HTERT RPE-1 (cell line): Measurements from ENCODE around the gene FBXO36.
"Not testable (repeated sequence)": the region's sequence is repeated elsewhere in the genome, so short reads cannot be mapped to it uniquely, and the experiment has no call there.

Experiments
- in situ Hi-C: fragments of 300-500 bp; cut with MboI; formaldehyde crosslinking; loops from 4 replicates; pipeline ENCODE4 v1.14.3; 2020; ENCODE audit warnings: low sequenced_read_pairs

Gene FBXO36

DNA sequence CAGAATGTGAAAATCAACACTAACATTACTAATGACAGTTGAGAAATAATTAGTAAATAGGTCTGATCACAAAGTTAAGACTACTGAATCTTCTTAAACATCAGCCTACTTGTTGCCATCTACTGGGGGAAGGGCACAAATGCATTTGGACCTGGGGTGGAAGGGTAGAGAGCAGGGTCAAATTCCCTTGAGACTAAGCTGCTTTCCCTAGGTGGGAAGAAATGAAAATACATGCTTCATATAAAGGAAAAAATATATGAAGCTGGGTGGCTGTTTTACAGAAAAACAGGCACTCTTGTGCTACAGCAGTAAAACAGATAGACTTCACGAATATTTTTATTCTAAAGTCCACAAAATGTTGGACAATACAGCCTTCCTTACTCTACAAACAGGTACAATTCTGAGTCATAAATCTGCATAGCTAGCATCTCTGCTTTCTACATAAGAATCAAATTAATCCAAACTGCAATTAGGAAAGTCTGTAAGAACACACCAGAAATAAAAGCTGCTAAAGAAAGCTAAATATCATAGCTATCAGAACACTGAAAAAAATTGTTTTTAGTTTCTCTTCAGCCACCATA is 11.4 kb upstream of the FBXO36 start:
- in situ Hi-C loops = no loop called here

DNA sequence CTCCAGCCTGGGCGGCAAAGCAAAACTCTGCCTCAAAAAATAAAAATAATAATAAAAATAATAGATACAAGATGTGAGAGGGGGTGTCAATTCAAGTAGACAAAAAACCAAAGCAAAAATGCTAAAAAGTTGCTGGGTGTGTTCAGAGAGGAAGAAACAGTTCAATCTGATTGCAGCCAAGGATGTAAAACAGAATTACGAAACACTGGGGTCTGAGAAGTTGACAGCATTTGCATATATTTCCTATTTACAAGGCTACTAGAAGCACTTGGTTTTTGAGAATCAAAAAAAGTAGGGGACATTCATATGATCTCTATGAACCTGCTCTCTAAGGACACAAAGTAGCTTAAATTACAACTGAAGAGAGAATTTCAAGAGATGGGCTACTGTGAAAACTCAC is 8.1 kb upstream of the FBXO36 start:
- in situ Hi-C loops = no loop called here

GRCh38 chr2:229917793-229918192 is 4.5 kb upstream of the FBXO36 start:
- in situ Hi-C loops = no loop called here

DNA sequence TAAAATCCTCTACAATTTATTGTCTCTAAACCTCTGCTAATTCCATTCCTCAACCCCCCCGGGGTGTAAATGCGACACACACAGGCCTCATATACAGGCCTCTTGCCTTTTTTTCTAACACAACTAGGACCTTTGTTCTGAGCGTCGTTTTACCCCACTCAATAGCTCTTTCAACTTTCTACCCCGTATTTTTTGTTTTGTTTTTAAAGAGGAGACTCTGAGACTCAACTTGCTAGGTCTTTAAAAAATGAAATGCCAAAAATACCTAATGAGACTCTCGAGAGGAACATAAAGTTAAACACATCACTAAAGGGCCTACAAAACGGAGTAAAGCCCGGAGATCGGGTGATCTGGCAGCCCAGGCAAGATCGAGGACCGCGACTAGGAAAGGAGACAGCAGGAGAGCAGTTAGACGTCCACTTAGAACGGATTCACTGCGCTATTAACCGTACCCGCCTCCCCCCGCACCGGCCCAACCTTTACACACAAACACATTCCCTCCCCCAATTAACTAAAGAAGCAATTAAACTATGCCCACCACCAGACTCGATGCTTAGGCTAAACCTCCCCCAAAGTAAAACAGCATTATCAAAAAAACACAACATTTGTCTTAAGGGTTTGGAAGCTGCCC is 2.2 kb upstream of the FBXO36 start:
- in situ Hi-C loops = no loop called here

- in situ Hi-C loops = no loop called here
Observed at GRCh38 chr2:229921101-229921891, 1.0 kb upstream of the FBXO36 start.

- in situ Hi-C loops = no loop called here
Observed at GRCh38 chr2:229921892-229922448, 333 bp upstream of the FBXO36 start, which contains the start of gene TRIP12. TSS of gene TRIP12 (minus strand) at chr2:229922009. CDS start at chr2:229880079, 41,930 bp downstream.

- in situ Hi-C loops = not testable (repeated sequence)
Observed at GRCh38 chr2:229924541-229924940, 2.2 kb downstream of the FBXO36 start.

GRCh38 chr2:229925201-229925600 is 2.9 kb downstream of the FBXO36 start:
- in situ Hi-C loops = no loop called here

- in situ Hi-C loops = no loop called here
Observed at GRCh38 chr2:229927817-229928321, 5.6 kb downstream of the FBXO36 start.

DNA sequence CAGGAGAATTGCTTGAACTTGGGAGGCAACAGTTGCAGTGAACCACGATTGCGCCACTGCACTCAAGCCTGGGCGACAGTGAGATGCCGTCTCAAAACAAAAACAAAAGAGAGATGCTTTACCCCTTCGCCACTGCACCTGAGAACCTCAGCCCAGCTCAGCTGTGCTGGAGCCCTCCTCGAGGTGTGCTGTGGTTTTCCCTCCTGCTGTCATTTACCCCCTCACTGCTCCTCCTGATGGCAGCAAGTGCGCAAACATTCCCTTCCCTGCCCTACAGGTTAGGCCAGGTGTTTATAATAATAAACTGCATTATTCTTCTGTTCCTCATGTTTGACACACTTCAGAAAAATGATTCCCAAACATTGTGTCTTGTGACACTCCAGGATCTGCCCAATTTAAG is 8.4 kb downstream of the FBXO36 start:
- in situ Hi-C loops = no loop called here

DNA sequence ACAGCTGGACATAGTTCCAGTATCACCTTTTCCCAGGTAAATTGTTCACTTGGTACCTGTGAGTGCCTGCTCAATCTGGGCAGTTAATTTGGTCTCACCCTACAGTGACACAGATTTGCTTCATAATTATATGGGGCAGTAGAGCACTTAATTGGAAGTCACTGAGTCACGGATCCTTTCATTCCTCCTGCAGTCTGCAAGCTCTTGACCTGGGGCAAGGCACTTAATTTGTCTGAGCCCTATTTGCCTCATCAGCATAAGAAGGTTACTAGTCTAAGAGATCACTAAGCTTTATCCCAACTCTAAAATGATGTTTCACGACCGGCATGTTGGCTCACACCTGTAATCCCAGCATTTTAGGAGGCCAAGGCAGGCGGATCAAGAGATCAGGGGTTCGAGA is 8.9 kb downstream of the FBXO36 start:
- in situ Hi-C loops = no loop called here

DNA sequence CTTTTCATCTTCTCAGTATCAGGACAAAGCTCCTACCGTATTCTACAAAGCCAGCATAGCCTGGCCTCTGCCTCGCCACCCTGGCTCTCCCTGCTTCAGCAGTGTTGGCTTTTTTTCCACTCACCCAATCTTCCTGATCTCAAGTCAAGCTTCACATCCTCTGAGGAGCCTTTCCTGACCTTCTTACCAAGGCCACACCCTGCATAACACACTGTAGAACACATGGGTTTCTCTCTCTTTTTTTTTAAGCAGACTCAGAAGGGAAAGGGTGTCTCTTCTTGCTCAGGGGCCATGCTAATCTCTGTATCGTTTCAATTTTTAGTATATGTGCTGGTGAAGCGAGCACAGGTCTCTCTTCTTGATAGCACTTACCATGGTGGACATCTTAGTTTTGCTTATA is 15.2 kb downstream of the FBXO36 start:
- in situ Hi-C loops = no loop called here

- in situ Hi-C loops = no loop called here
Observed at GRCh38 chr2:229942671-229943070, 20.4 kb downstream of the FBXO36 start.

DNA sequence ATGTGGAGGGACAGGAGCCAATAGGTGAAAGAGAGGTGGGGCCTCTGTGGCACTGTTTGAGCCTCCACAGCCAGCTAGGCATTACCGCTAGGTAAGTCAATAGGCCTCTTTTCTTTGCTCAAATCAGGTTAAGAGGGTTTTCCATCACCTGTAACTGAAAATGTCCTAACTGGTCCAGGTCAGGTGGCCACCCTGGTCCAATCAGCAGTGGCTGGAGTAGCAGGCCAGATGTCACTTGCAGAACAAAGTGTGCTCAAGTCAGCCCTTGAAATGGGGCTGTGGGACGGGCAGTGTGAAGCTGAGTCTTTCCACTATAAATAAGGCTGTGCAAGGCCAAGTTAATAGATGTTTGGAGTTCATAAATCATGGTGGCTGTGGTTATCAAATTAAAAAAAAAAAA is 20.9 kb downstream of the FBXO36 start:
- in situ Hi-C loops = no loop called here

GRCh38 chr2:229943770-229944449 is 21.6 kb downstream of the FBXO36 start:
- in situ Hi-C loops = no loop called here

DNA sequence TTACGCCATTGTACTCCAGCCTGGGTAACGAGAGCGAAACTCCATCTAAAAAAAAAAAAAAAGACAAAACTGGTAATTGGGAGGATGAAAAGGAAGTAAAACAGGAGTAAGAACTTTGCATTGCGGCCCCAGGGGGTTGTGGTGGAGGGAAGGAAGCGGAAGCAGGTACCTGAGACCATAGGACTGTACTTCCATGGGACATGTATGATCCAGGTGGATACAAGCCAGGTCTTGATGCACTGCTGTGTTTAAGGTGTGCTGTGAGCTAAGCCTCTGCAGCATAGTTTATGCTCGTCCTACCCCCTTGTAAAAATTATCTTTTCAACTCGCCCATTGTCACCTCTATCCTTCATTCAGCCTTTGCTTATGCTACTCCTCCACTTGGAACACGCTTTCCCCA is 23.7 kb downstream of the FBXO36 start:
- in situ Hi-C loops = no loop called here

- in situ Hi-C loops = no loop called here
Observed at GRCh38 chr2:229947544-229947943, 25.2 kb downstream of the FBXO36 start.

DNA sequence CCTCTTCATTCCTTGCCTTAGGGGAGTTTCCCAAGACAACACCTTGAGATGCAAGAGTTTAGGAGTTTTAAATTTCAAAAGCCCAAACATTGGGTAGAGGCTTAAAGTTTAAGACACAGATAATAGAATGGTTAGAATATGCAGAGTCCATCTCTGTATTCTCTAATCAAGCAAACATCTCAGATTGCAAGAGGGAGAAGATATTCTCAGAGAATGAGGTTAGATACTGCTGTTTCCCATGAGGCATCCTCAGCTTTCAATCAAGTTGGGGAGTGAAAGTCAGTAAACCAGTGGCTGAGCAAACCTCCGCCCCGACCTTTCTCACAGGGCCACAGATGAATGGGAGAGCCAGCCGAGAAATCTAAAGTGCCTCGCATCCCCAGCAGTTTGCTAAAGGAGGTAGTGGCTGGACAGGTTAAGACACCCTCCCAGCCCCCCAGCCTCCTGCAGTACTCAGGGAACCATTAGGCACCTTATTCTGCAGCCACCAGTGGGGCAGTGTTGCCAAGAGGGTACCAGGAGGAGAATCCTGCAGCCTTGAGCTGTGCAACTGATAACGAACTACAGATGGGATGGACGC is 30.0 kb downstream of the FBXO36 start:
- in situ Hi-C loops = no loop called here

GRCh38 chr2:229955663-229956062 is 33.4 kb downstream of the FBXO36 start:
- in situ Hi-C loops = no loop called here

- in situ Hi-C loops = no loop called here
Observed at GRCh38 chr2:229956491-229956890, 34.2 kb downstream of the FBXO36 start.

DNA sequence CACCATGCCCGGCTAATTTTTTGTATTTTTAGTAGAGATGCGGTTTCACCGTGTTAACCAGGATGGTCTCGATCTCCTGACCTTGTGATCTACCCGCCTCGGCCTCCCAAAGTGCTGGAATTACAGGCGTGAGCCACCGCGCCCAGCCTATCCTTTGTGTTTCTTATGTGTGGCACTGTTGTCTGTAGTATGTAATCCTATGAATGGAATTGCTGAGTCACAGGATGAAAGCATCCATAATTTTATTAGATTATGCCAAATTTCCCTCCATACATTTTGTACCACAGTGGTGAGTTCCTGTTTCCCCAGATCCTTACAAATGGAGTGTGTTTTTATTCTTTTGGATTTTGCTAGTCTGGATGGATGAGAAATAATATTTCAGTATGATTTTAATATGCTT is 41.3 kb downstream of the FBXO36 start:
- in situ Hi-C loops = not testable (repeated sequence)
